ENCODE results near the gene POLD2. TPM values are rescaled to one million over a fixed set of nuclear protein-coding genes. Genes with fewer than 3 reads are reported as not detected.

Gene POLD2
- polyA plus RNA-seq, 1 donor from 2014 or later: 79.5 TPM

- Histone ChIP-seq H3K36me3 (ENCODE audit: insufficient read depth, low read length) (no peaks in the 10 kb centered on the region), H2AFZ (ENCODE audit: low read depth, low read length) (no peak overlapping the region), H3K27ac (ENCODE audit: low read length) (no peak overlapping the region), H4K20me1 (ENCODE audit: insufficient read depth) (no peaks in the 10 kb centered on the region), H3K9me3 (ENCODE audit: low read length) (no peaks in the 10 kb centered on the region), H3K9me2 (ENCODE audit: insufficient read depth, low read length) (no peaks in the 10 kb centered on the region), H3K27me3 (ENCODE audit: insufficient read depth, low read depth, low read length) (peaks cover 3% of the 10 kb centered on the region), H3K9ac (ENCODE audit: low read length) (no peak overlapping the region), H3F3A (ENCODE audit: insufficient read depth, low read length, poor library complexity, severe bottlenecking) (no peaks in the 10 kb centered on the region), H3K79me2 (replicated peaks; ENCODE audit: insufficient read depth, low read length) (no peaks in the 10 kb centered on the region), H3K4me3 (ENCODE audit: low read length) (no peak overlapping the region), H3K4me2 (ENCODE audit: low read length) (no peak overlapping the region)
- no peak for TF ChIP-seq REST (IDR thresholded peaks at IDR 0.05; ENCODE audit: borderline replicate concordance)
- TF ChIP-seq SMC3 (conservative IDR thresholded peaks at IDR 0.05; ENCODE audit: poor library complexity): no peak
- TF ChIP-seq EZH2 (IDR thresholded peaks at IDR 0.05; ENCODE audit: borderline replicate concordance, insufficient read depth, low read length, poor library complexity, severe bottlenecking): no peak
- TF ChIP-seq RAD21 (conservative IDR thresholded peaks at IDR 0.05): no peak
- no peak for TF ChIP-seq MXI1 (conservative IDR thresholded peaks at IDR 0.05; ENCODE audit: poor library complexity, severe bottlenecking)
- no peak for TF ChIP-seq EP300 (conservative IDR thresholded peaks at IDR 0.05; ENCODE audit: poor library complexity, severe bottlenecking)
- TF ChIP-seq POLR2AphosphoS5 (IDR thresholded peaks at IDR 0.05): no peak
- no peak for TF ChIP-seq CTCF (IDR thresholded peaks at IDR 0.05; ENCODE audit: poor library complexity, severe bottlenecking)
- TF ChIP-seq TAF1 (IDR thresholded peaks at IDR 0.05; ENCODE audit: low read depth): no peak
Measured at GRCh38 chr7:44140341-44140740, 17.0 kb upstream of the POLD2 start.

- H3K4me3 ChIP-seq (ENCODE audit: low read length): no peak overlapping the region
- no peaks in the 10 kb centered on the region for H3K27me3 ChIP-seq (ENCODE audit: insufficient read depth, low read depth, low read length)
- H3K27ac ChIP-seq (ENCODE audit: low read length): no peak overlapping the region
- no peak overlapping the region for H3K9ac ChIP-seq (ENCODE audit: low read length)
- TF ChIP-seq POLR2AphosphoS5 (IDR thresholded peaks at IDR 0.05): no peak
- no peak for TF ChIP-seq RAD21 (conservative IDR thresholded peaks at IDR 0.05)
- TF ChIP-seq CTCF (IDR thresholded peaks at IDR 0.05; ENCODE audit: poor library complexity, severe bottlenecking): no peak
- no peak for TF ChIP-seq TAF1 (IDR thresholded peaks at IDR 0.05; ENCODE audit: low read depth)
- TF ChIP-seq MXI1 (conservative IDR thresholded peaks at IDR 0.05; ENCODE audit: poor library complexity, severe bottlenecking): no peak
- no peak for TF ChIP-seq SMC3 (conservative IDR thresholded peaks at IDR 0.05; ENCODE audit: poor library complexity)
- no peak for TF ChIP-seq REST (IDR thresholded peaks at IDR 0.05; ENCODE audit: borderline replicate concordance)
- TF ChIP-seq EP300 (conservative IDR thresholded peaks at IDR 0.05; ENCODE audit: poor library complexity, severe bottlenecking): no peak
- TF ChIP-seq EZH2 (IDR thresholded peaks at IDR 0.05; ENCODE audit: borderline replicate concordance, insufficient read depth, low read length, poor library complexity, severe bottlenecking): no peak
- no peaks in the 10 kb centered on the region for H3F3A ChIP-seq (ENCODE audit: insufficient read depth, low read length, poor library complexity, severe bottlenecking)
- H3K4me2 ChIP-seq (ENCODE audit: low read length): no peak overlapping the region
- H3K79me2 ChIP-seq (replicated peaks; ENCODE audit: insufficient read depth, low read length): no peaks in the 10 kb centered on the region
- H3K9me2 ChIP-seq (ENCODE audit: insufficient read depth, low read length): no peaks in the 10 kb centered on the region
- no peaks in the 10 kb centered on the region for H3K36me3 ChIP-seq (ENCODE audit: insufficient read depth, low read length)
- no peaks in the 10 kb centered on the region for H3K9me3 ChIP-seq (ENCODE audit: low read length)
- no peak overlapping the region for H2AFZ ChIP-seq (ENCODE audit: low read depth, low read length)
- no peaks in the 10 kb centered on the region for H4K20me1 ChIP-seq (ENCODE audit: insufficient read depth)
Measured at GRCh38 chr7:44139311-44140010, 16.1 kb upstream of the POLD2 start.
